H1 (cell line): ENCODE data around the gene TSPAN9. TPM values are rescaled to one million over a fixed set of nuclear protein-coding genes. Genes with fewer than 3 reads are reported as not detected.

ENCODE experiments used
- CTCF ChIA-PET: fragments of 300-600 bp; sonication (Branson Sonifier 250); formaldehyde crosslinking; loops from one replicate; lab custom pipeline; 2021; ENCODE audit not compliant: partially characterized antibody; lab: Charles Lee
- POLR2A ChIA-PET: fragments of 300-600 bp; sonication (Branson Sonifier 250); formaldehyde crosslinking; loops from one replicate; lab custom pipeline; 2021; ENCODE audit warnings: inconsistent platforms; ENCODE audit not compliant: partially characterized antibody; lab: Charles Lee
- DNase-seq, 2 experiments: peaks; one replicate each; pipeline versions ENCODE4 v3.0.0 to v3.0.0-alpha.2; 2010 to 2022; ENCODE audit warnings: low spot score in 2 of 2, low read depth in 1 of 2, mixed read lengths in 1 of 2
- FAIRE-seq: peaks from 2 replicates; lab custom pipeline; 2011; peaks lifted over from hg19 to GRCh38; lab: Jason Lieb, UNC
- H2AFZ ChIP-seq: 2 replicates; pipeline ENCODE4 v1.8.1; 2012; ENCODE audit warnings: low read length, inconsistent platforms
- H2AK5ac ChIP-seq: 2 replicates; pipeline ENCODE4 v1.6.1; 2013; ENCODE audit warnings: low read depth, low read length
- H2BK120ac ChIP-seq: replicated peaks from 2 replicates; pipeline ENCODE3; 2013; ENCODE audit warnings: low read depth, low read length, inconsistent platforms
- H2BK12ac ChIP-seq: 2 replicates; pipeline ENCODE4 v1.6.1; 2013; ENCODE audit warnings: low read depth, low read length
- H2BK15ac ChIP-seq: 2 replicates; pipeline ENCODE4 v1.6.1; 2013; ENCODE audit warnings: low read length
- H2BK20ac ChIP-seq: 2 replicates; pipeline ENCODE4 v1.6.1; 2013; ENCODE audit warnings: low read length
- H2BK5ac ChIP-seq: 2 replicates; pipeline ENCODE4 v1.6.1; 2013; ENCODE audit warnings: low read depth, low read length
- H3K14ac ChIP-seq: 2 replicates; pipeline ENCODE4 v1.6.1; 2013; ENCODE audit warnings: inconsistent platforms; ENCODE audit not compliant: insufficient read length
- H3K18ac ChIP-seq: 2 replicates; pipeline ENCODE4 v1.6.1; 2013; ENCODE audit warnings: low read length; ENCODE audit errors: extremely low read depth
- H3K23ac ChIP-seq: 2 replicates; pipeline ENCODE4 v1.6.1; 2013; ENCODE audit warnings: inconsistent platforms; ENCODE audit not compliant: insufficient read length
- H3K23me2 ChIP-seq: 2 replicates; pipeline ENCODE4 v1.6.1; 2013; ENCODE audit warnings: low read depth, low read length
- H3K27ac ChIP-seq: 2 replicates; pipeline ENCODE4 v1.6.1; 2011; ENCODE audit warnings: low read depth, low read length, inconsistent platforms
- H3K27me3 ChIP-seq, 4 experiments: replicated peaks in 1 of 4; 1 replicate in 1 of 4; 2 replicates in 3 of 4; pipeline versions ENCODE4 v1.6.1 to v1.8.1; 2011 to 2013; ENCODE audit warnings: low read length in 3 of 4, mild to moderate bottlenecking in 3 of 4, inconsistent platforms in 2 of 4, mixed read lengths in 2 of 4, moderate library complexity in 1 of 4; ENCODE audit not compliant: control insufficient read depth in 3 of 4, insufficient read depth in 3 of 4; ENCODE audit errors: extremely low read depth in 1 of 4
- H3K36me3 ChIP-seq, 4 experiments: 2 replicates each; pipeline versions ENCODE4 v1.6.1 to v1.8.1; 2011 to 2013; ENCODE audit warnings: mild to moderate bottlenecking in 4 of 4, low read length in 3 of 4, moderate library complexity in 2 of 4, control low read depth in 1 of 4, inconsistent platforms in 1 of 4; ENCODE audit not compliant: insufficient read depth in 4 of 4, control insufficient read depth in 2 of 4
- H3K4ac ChIP-seq: replicated peaks from 2 replicates; pipeline ENCODE3; 2013; ENCODE audit warnings: low read length, low read depth, mixed read lengths, inconsistent platforms; ENCODE audit not compliant: insufficient read length
- H3K4me1 ChIP-seq, 4 experiments: replicated peaks in 1 of 4; 1 replicate in 1 of 4; 2 replicates in 3 of 4; pipeline versions ENCODE4 v1.6.1 to v1.8.1; 2011 to 2013; ENCODE audit warnings: low read length in 3 of 4, inconsistent platforms in 2 of 4, mixed read lengths in 1 of 4; ENCODE audit not compliant: insufficient read depth in 4 of 4, control insufficient read depth in 3 of 4
- H3K4me2 ChIP-seq, 2 experiments: 2 replicates each; pipeline versions ENCODE4 v1.6.1 to v1.8.1; 2011 to 2013; ENCODE audit warnings: low read depth in 2 of 2, low read length in 2 of 2, control low read depth in 1 of 2, inconsistent platforms in 1 of 2, mild to moderate bottlenecking in 1 of 2; ENCODE audit not compliant: insufficient read depth in 1 of 2
- H3K4me3 ChIP-seq, 4 experiments: fragments of 200-600, 300-600 bp in 1 of 4; sonication (generic), shearing (Covaris generic), sonication (Bioruptor Twin) in 1 of 4; 2 replicates each; pipeline versions ENCODE4 v1.5.1 to v1.8.1; 2011 to 2016; ENCODE audit warnings: low read length in 4 of 4, low read depth in 3 of 4, control low read depth in 2 of 4, inconsistent platforms in 2 of 4, mild to moderate bottlenecking in 2 of 4, mixed read lengths in 1 of 4, moderate library complexity in 1 of 4; ENCODE audit not compliant: insufficient read depth in 2 of 4; ENCODE audit errors: extremely low read depth in 1 of 4
- H3K56ac ChIP-seq: replicated peaks from 2 replicates; pipeline ENCODE3; 2013; ENCODE audit warnings: low read depth, mild to moderate bottlenecking, mixed read lengths, low read length, inconsistent platforms; ENCODE audit not compliant: insufficient read length
- H3K79me1 ChIP-seq: 2 replicates; pipeline ENCODE4 v1.6.1; 2013; ENCODE audit warnings: low read depth, low read length, control low read depth
- H3K79me2 ChIP-seq, 2 experiments: 2 replicates each; pipeline versions ENCODE4 v1.6.1 to v1.8.1; 2012 to 2013; ENCODE audit warnings: low read length in 2 of 2, mild to moderate bottlenecking in 2 of 2, inconsistent platforms in 1 of 2; ENCODE audit not compliant: insufficient read depth in 2 of 2, control insufficient read depth in 1 of 2
- H3K9ac ChIP-seq, 4 experiments: replicated peaks in 1 of 4; 1 replicate in 1 of 4; 2 replicates in 3 of 4; pipeline versions ENCODE4 v1.6.1 to v1.8.1; 2011 to 2013; ENCODE audit warnings: low read depth in 3 of 4, low read length in 3 of 4, control low read depth in 2 of 4, mild to moderate bottlenecking in 2 of 4, moderate library complexity in 2 of 4, inconsistent platforms in 1 of 4; ENCODE audit errors: extremely low read depth in 1 of 4
- H3K9me3 ChIP-seq, 2 experiments: 2 replicates each; pipeline versions ENCODE4 v1.6.1 to v1.8.1; 2012 to 2013; ENCODE audit warnings: mild to moderate bottlenecking in 2 of 2, moderate library complexity in 2 of 2, control low read depth in 1 of 2, inconsistent platforms in 1 of 2, low read depth in 1 of 2, low read length in 1 of 2, mixed read lengths in 1 of 2; ENCODE audit not compliant: insufficient read depth in 2 of 2
- H4K20me1 ChIP-seq, 2 experiments: replicated peaks in 1 of 2; 2 replicates each; pipeline versions ENCODE3 to v1.8.1; 2011 to 2013; ENCODE audit warnings: inconsistent platforms in 2 of 2, low read length in 2 of 2, mild to moderate bottlenecking in 1 of 2; ENCODE audit not compliant: insufficient read depth in 2 of 2, control insufficient read depth in 1 of 2
- H4K5ac ChIP-seq: 2 replicates; pipeline ENCODE4 v1.6.1; 2013; ENCODE audit warnings: low read length, low read depth, mixed read lengths, inconsistent platforms; ENCODE audit not compliant: insufficient read length
- H4K8ac ChIP-seq: 2 replicates; pipeline ENCODE4 v1.8.0; 2013; ENCODE audit warnings: mild to moderate bottlenecking, moderate library complexity, low read length, inconsistent platforms; ENCODE audit not compliant: insufficient read depth; ENCODE audit errors: extremely low read depth
- H4K91ac ChIP-seq: replicated peaks from 2 replicates; pipeline ENCODE3; 2013; ENCODE audit warnings: low read length, mixed read lengths, inconsistent platforms; ENCODE audit not compliant: insufficient read length
- ASH2L ChIP-seq: fragments of 200-600, 300-600 bp; sonication (generic); IDR thresholded peaks from one replicate; pipeline ENCODE4 v1.7.1; 2017; ENCODE audit warnings: low read length
- EGR1 ChIP-seq: IDR thresholded peaks from 2 replicates; pipeline ENCODE4 v1.6.1; 2011; ENCODE audit warnings: low read depth, low read length, borderline replicate concordance
- RFX5 ChIP-seq: IDR thresholded peaks from 2 replicates; pipeline ENCODE4 v1.6.1; 2011; ENCODE audit warnings: low read depth, low read length, improper control_type of control experiment, borderline replicate concordance
- SP1 ChIP-seq: IDR thresholded peaks from 2 replicates; pipeline ENCODE4 v1.6.1; 2011; ENCODE audit warnings: low read depth, low read length
- WGBS, 2 experiments: shearing (Covaris generic) in 1 of 2; methylation state at CpG; one replicate each; pipeline versions ENCODE4 v1.1.6 to v1.1.7; 2013 to 2015; ENCODE audit warnings: low lambda C conversion rate in 2 of 2, mixed read lengths in 2 of 2, inconsistent platforms in 1 of 2, low coverage in 1 of 2, missing lambda C conversion rate in 1 of 2; ENCODE audit not compliant: insufficient replicate concordance in 2 of 2, insufficient coverage in 1 of 2, insufficient read length in 1 of 2; ENCODE audit errors: extremely low coverage in 1 of 2, missing lambda C conversion rate in 1 of 2; 5-methylcytosine and 5-hydroxymethylcytosine counted together
- polyA plus RNA-seq, 7 experiments: library from polyadenylated mRNA; depleted of rRNA in 3 of 7; stranded (reverse) in 5 of 7; unstranded in 2 of 7; fragments of >200 nt in 5 of 7; fragments of 200-250 nt in 2 of 7; gene quantifications; 1 replicate in 5 of 7; 2 replicates in 1 of 7; 4 replicates in 1 of 7; pipeline versions ENCODE4 v1.2.1 to v1.2.3, GENCODE V29; 2011 to 2013; ENCODE audit warnings: missing spikeins in 2 of 7, mixed read lengths in 2 of 7
- total RNA-seq: library from RNA; stranded (reverse); fragmentation: NEBNext Ultra II Directional; extraction: Animal tissue kit (Norgen Biotek cat#: 25700); gene quantifications from 2 replicates; pipeline ENCODE4 v1.2.1, GENCODE V29; 2021
- TF ChIP-seq, protein P1 (sequence below): IDR thresholded peaks from 2 replicates; pipeline ENCODE4 v1.6.1; 2012; ENCODE audit warnings: low read length, inconsistent platforms

Gene TSPAN9
- total and polyA plus RNA-seq, 2 of the 8 experiments (the other 6 are each of a cell fraction or from before 2014, with no cell fraction given), result 11.5 to 29.1 TPM

DNA sequence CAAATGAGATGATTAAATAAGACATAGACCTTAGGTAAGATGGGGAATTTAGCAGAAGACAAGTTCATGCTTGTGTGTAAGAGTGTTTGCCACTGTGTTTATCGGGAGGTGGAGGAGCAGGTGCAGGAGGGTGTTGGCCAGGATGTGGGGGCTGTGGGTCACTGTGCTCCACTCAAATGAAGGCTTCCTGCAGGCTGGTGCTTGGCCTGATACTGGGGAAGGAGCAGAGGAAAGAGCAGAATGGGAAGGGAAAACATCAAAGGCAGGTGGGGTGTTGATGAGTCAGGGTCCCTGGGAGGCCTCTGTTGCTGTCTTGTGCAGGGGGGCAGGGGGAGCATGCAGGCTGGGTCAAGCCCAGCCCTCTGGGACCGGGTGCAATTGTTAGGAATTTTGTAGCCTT, 126.5 kb downstream of the TSPAN9 start:
- Histone ChIP-seq H2AK5ac (no peak overlapping the region), H2BK12ac (no peak overlapping the region), H3K23me2 (peaks cover 19% of the 10 kb centered on the region; the same call in 1 of the 2 replicates), H3K14ac (no peak overlapping the region), H4K20me1 (peaks cover 7 to 14% of the 10 kb centered on the region in 2 experiments), H3K27me3 (peaks cover 10 to 40% (median 30%) of the 10 kb centered on the region in 4 experiments), H3K56ac (no peak overlapping the region), H4K91ac (no peak overlapping the region), H3K4me1 (peaks cover 3 to 16% (median 10%) of the 10 kb centered on the region in 4 experiments), H3K9ac (no peak overlapping the region), H2BK15ac (no peak overlapping the region), H3K18ac (no peak overlapping the region), H3K79me1 (peaks cover 2% of the 10 kb centered on the region; the same call in 1 of the 2 replicates), H4K8ac (no peak overlapping the region), H2AFZ (no peak overlapping the region), H3K79me2 (no peaks in the 10 kb centered on the region), H3K9me3 (no peaks in the 10 kb centered on the region), H3K36me3 (no peaks in the 10 kb centered on the region), H3K27ac (no peak overlapping the region), H2BK20ac (no peak overlapping the region), H3K4me2 (no peak overlapping the region), H3K4ac (no peak overlapping the region), H3K4me3 (no peak overlapping the region), H2BK120ac (no peak overlapping the region), H2BK5ac (no peak overlapping the region), H3K23ac (no peak overlapping the region), H4K5ac (no peak overlapping the region)
- no peak for TF ChIP-seq EGR1
- TF ChIP-seq, protein P1, sequence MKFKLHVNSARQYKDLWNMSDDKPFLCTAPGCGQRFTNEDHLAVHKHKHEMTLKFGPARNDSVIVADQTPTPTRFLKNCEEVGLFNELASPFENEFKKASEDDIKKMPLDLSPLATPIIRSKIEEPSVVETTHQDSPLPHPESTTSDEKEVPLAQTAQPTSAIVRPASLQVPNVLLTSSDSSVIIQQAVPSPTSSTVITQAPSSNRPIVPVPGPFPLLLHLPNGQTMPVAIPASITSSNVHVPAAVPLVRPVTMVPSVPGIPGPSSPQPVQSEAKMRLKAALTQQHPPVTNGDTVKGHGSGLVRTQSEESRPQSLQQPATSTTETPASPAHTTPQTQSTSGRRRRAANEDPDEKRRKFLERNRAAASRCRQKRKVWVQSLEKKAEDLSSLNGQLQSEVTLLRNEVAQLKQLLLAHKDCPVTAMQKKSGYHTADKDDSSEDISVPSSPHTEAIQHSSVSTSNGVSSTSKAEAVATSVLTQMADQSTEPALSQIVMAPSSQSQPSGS, result no peak
- no peak for TF ChIP-seq ASH2L
- TF ChIP-seq SP1, result no peak
- TF ChIP-seq RFX5, result no peak
- CTCF ChIA-PET, result interaction anchor here (0.6 to 24.7 kb wide), 38 partner anchors 10 to 309 kb away, joined by 3 to 448 read pairs (median 6); no protein-coding TSS in a partner anchor
- DNase-seq (no peak), FAIRE-seq (no peak)
- POLR2A ChIA-PET, result interaction anchor here (1.3 kb wide), 1 partner anchor 13 kb away, joined by 3 read pairs; no protein-coding TSS in a partner anchor
- 80% methylated on average over 2 of the region's 2 CpGs; no CpG with 5 or more reads in 1 of the 2 experiments for WGBS, 2 experiments
